Measurements from ENCODE around the gene WDR54. TPM values are rescaled to one million over a fixed set of nuclear protein-coding genes. Genes with fewer than 3 reads are reported as not detected.

WDR54 gene
- polyA plus RNA-seq, 3 donors = 36.6 to 44.8 (median 43.2) TPM

DNA sequence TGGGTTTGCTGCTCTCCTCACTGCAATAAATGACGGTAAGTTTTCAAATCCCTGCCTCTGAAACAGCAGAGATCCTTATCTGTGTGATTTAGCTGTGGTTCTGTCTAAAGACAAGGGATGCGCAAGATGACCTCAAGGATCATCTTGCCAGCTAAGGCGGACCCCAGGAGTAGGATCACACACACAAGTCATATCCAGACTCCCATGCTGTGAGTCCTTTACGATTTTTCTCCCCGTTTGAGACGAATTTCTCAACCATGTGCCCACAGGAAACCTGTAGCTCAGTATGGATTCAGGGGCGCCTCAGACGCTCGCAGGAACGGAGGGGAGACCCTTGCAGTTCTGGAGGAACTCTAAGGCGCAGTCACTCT is 30.3 kb upstream of the WDR54 start:
- peak in 1 of 11 donors; percentile 37 for DNase-seq (ENCODE audit: extremely low read depth in 1 of 11, low read depth in 9 of 11, low spot score in 4 of 11)

DNA sequence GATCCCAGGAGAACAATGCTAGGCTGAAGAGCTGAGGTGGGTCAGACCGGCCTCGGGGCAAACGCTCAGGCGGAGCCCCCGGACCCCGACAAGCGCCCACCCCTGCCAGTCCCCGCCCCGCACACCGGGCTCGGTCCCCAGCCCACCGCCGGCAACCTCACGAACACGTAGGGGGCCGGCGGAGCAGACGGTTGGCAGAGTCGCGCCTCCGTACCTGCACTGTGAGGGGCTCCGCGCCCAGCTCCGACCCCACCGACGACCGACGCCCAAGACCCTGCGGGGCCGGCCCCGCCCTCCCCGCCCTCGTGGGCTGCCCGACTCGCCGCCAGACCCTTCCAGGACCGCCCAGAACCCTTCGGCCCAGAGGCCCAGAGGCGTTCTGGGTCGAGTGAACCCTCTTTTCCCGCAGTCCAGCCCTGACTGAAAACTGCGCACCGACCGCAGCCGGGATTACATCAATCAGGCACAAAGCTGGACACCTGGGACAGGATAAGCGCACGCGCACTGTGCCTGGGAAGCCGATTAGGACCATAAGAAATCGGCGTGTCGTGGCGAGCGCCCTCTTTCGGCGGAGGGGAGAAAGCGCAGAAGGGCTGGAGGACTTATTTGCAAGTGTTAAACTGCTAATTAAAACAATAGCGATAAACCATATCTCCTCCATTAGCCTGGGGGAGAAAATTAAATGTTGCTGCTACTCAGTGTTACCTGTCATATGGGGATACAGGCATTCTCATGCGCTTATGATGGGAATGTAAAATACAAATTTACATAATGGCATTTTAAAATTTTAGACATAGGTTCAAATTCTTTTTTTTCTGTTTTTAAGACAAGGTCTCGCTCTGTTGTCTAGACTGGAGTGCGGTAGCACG is 29.7 kb upstream of the WDR54 start:
- peak; percentile 79 to 96 (median 89) for DNase-seq (ENCODE audit: extremely low read depth in 1 of 11, low read depth in 9 of 11, low spot score in 4 of 11)

DNA sequence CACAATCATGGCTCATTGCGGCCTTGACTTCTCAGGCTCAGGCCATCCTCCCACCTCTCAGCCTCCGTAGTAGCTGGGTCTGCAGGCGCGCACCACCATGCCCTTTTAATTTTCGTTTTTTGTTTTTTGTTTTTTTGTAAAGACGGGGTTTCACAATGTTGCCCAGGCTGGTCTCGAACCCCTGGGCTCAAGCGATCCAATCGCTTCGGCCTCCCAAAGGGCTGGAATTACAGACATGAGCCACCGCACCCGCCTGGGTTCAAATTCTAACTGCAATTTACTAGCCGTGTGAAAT is 29.1 kb upstream of the WDR54 start:
- DNase-seq (ENCODE audit: extremely low read depth in 1 of 11, low read depth in 9 of 11, low spot score in 4 of 11) = no peak

DNA sequence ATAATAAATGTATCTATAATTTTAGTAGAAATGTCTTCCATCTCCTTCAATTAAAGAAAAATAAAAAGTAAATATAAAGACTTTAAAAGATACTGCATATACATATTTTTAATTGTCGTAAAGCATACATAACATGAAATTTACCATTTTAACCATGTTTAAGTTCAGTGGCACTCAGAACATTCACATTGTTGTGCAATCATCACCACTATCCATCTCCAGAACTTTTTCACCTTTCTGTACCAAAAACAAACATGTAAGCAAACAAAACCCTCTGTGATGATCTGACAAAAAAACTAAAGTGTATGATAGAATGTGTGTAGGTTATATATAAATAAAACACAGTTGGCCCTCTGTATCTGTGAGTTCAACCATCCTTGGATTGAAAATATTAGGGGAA is 28.0 kb upstream of the WDR54 start:
- DNase-seq (ENCODE audit: extremely low read depth in 1 of 11, low read depth in 9 of 11, low spot score in 4 of 11) = no peak

DNA sequence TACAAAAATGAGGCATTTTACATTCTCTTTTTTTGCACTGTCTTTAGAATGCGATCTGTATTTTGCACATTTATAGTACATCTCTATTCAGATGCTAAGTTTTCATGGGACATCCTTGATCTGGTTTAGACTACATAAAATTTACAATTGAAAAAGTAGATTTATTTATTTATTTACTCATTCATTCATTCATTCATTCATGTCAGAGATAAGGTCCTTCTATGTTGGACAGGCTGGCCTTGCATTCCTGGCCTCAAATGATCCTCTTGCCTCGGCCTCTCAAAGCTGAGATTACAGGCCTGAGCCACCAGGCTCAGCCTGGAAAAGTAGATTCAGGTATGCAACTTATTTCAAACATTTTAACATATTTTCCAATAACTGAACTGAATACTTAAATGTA is 25.4 kb upstream of the WDR54 start:
- DNase-seq (ENCODE audit: extremely low read depth in 1 of 11, low read depth in 9 of 11, low spot score in 4 of 11) = no peak

DNA sequence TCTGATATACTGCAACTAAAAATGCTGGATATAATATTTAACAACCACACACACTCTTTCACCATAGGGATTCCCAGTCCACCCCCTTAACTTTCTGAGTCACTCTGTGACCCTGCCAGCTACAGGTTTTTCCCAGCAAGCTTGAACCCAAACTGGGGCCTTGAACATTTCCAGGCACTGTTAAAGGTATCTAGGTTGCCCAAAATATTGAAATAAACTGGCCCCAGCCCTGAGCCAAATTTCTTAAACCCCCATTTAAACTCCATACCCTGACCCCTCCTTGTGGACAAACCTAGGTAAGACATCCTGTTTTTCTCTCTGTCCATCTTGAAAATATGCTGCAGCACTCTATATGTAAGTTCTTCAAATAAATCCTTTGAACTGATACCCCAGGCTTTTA is 21.7 kb upstream of the WDR54 start:
- DNase-seq (ENCODE audit: extremely low read depth in 1 of 11, low read depth in 9 of 11, low spot score in 4 of 11) = no peak

DNA sequence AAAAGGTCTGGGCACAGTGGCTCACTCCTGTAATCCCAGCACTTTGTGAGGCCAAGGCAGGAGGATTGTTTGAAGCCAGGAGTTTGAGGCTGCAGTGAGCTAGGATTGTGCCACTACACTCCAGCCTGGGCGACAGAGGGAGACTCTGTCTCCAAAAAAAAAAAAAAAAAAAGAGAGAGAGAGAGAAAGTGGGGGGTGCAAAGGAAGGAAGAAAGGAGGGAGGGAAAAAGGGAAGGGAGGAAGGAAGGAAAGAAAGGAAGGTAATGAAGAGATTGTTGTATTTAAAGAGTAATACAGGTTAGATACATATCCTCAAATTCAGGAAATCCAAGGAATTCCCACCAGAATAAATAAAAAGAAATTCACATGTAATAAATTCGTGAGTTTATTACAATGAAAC is 19.6 kb upstream of the WDR54 start:
- no peak for DNase-seq (ENCODE audit: extremely low read depth in 1 of 11, low read depth in 9 of 11, low spot score in 4 of 11)

DNA sequence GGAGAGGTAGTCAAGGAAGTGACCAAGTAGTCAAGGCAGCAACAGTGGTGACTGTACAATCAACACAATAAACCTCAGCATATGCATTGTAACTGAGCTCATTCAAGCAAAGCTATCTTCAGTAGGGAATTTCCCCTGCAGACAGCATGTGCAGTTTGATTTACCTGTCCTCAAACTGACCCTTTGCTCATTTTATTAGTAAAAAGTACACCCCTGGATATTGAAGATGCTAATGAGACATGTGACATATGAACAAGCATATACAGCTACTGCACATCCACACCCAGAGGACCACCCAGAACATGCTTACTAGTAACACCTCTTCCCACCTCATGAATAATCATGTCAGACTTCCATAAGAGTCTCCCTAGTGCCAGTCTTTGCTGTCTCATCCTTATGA is 15.5 kb upstream of the WDR54 start:
- no peak for DNase-seq (ENCODE audit: extremely low read depth in 1 of 11, low read depth in 9 of 11, low spot score in 4 of 11)

DNA sequence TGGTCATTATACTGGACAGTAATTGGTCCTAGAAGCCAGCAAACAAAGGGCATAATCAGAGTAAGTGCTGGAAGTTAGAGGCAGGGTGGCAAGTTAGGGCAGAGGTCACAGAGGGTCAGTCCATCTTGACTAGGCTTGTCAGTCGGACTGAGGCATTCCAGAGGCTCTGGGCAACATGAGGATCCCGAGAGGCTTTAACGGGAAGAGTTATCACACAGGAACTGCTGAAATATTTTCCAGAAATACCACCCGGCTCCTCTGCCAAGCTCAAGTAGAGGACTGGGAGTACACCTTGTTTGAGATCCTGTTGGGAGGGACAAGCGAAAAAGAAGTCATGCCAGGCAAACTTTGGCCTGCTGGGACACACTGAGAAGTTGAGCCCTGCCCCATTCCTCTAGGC is 13.8 kb upstream of the WDR54 start:
- DNase-seq (ENCODE audit: extremely low read depth in 1 of 11, low read depth in 9 of 11, low spot score in 4 of 11) = no peak

DNA sequence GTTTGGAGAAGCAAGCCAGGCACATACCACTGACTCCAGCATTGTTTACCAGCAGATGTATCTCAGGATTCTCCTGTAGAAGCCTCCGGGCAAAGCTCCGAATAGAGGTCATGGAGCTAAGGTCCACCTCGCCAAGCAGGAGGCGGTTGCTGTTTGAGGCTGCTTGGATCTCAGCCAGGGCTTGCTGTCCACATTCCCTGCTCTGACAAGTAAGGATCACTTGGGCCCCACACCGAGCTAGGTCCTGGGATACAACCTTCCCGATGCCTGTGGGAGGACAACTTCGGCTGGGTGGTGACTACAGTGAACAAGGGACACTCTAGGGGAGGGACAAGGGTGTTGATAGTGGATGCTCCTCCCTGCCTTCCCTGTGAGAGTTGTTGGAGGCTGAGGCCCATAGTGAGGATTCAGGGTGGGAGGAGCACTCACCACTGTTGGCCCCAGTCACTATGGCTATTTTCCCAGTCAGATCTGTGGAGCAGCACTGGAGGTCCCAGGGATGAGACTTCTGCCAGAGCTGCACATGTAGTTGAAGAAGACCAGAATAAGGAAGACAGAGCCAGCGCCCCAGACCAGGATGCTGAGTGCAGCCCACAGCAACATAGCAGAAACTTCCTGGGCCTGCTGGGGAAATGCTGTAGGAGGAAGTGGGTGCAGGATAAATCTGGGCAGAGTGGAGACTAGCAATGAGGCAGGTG is 8.4 kb upstream of the WDR54 start:
- no peak for DNase-seq (ENCODE audit: extremely low read depth in 1 of 11, low read depth in 9 of 11, low spot score in 4 of 11)

DNA sequence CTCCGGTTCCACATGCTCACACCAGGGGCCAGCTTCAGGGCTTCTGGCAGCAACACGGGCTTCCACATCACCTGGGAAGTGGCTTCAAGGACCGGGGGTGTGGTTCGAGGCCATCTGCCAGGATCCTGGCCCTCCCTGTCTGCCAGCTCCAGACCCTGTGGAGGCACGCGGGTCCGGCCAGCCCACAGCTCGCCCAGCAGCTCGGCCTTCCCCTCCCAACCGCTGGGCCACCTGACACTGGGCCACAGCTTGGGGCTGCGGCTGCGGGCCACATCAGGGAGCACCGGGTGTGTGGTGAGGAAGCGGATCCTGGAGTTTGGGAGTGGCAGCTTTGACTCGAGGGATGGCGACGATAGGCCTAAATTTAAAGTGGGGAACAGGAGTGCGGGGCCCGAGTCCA is 7.1 kb upstream of the WDR54 start:
- no peak for DNase-seq (ENCODE audit: extremely low read depth in 1 of 11, low read depth in 9 of 11, low spot score in 4 of 11)

DNA sequence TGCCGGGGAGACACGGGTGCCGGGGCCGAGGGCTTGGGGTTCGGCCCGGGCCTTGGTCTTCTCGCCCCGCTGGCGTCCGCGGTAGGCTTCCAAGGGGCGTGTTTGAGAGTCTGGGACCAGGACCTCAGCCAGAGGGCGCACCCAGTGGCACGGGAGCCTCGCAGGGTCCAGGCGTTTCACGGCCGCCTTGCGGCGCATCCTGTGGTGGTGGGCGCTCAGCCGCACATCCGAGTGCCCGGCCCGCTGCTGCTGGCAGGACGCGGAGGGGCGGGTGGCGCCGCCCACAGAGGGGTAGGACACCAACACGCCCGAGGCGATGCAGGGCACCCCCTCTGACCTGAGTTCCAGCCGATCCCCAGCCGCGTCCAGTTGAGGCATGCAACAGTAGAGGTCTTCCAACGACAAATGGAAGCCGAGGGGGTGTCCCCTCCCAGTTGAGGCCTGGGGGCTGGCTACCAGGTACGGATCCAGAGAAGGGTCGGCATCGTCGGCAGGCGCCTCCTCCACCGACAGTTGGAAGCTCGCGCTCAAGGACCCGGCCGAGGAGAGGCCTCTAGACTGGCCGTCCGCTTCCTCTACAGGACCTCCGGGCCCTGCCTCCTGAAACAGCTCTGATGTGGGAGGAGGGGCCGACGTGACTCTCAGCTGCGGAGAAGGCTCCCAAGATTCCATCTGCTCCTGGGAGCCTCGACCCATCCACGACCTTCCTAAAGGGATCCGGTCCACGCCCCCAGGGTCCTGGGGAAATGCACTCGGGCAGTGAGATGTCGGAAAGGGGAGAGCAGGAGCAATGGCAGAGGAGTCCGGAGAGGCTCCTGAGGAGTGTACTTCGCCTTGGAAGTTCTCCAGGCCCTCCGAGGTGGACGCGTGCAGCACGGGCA is 6.4 kb upstream of the WDR54 start:
- peak in 4 of 11 donors; percentile 43 to 59 (median 51) for DNase-seq (ENCODE audit: extremely low read depth in 1 of 11, low read depth in 9 of 11, low spot score in 4 of 11)

DNA sequence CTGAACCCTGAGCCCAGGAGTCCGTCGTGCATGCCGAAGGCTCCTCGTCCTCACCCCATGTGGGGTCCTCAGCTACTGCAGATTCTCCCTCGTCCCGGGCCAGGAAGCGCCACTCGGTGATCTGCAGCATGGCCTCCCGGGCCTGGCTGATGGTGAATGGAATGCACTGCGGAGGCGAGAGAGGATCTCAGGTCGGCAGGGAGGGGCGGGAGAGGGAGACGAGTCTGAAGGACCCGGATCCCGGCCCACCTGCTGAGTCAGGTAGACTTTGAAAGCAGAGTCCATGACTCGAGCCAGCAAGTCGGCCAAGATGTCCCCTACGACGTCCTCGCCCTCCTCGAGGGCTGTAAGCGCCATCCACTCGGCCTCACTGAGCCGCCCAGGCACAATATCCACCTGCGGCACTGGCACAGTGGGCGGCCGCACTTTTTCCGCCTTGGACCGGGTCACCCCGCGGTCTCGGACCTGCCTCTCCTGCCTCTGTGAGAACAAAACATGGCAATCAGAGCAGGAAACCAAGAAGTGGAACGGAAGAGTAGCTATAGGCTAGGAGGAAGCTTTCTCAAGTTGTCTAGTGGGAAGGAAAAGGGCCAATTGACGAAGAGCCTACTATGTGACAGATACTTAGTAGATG is 5.7 kb upstream of the WDR54 start:
- DNase-seq (ENCODE audit: extremely low read depth in 1 of 11, low read depth in 9 of 11, low spot score in 4 of 11) = no peak

DNA sequence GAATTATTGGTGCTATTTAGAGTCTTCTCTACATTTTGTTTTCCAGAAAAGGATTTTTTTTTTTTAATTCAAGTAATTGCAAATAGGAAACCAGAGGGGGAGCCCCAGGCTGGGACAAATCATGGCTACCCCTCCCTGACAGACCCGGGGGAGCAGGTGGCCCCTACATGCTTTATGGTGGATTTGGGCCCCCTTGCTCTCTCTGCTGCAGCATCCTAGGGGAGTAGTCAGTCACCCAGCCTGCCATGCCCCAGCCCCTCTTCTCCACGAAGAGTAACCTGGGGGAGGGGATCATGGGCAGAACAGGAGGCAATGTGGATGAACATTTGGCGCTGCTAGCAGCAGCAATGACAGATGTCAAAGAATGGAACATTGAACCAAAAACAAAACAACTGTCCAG is 4.8 kb upstream of the WDR54 start:
- DNase-seq (ENCODE audit: extremely low read depth in 1 of 11, low read depth in 9 of 11, low spot score in 4 of 11) = no peak

DNA sequence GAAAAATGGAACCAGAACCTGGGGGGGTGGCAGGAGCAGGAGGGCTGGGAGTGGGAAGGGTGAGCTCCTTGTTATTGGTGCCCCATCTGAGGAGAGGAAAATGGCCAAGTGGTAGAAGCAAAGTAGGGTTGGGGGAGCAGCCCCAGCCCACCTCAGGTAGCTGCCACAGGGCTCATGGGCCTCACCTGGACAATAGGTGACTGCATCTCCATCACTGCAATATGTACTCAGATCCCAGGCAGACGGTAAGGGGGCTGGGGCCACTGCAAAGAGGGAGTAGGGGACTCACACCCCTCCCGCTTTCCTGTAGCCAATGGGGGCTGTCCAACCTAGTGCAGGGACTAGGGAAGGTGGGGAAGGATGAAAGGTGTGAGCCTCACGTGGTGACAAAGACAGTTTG is 4.3 kb upstream of the WDR54 start:
- DNase-seq (ENCODE audit: extremely low read depth in 1 of 11, low read depth in 9 of 11, low spot score in 4 of 11) = no peak

DNA sequence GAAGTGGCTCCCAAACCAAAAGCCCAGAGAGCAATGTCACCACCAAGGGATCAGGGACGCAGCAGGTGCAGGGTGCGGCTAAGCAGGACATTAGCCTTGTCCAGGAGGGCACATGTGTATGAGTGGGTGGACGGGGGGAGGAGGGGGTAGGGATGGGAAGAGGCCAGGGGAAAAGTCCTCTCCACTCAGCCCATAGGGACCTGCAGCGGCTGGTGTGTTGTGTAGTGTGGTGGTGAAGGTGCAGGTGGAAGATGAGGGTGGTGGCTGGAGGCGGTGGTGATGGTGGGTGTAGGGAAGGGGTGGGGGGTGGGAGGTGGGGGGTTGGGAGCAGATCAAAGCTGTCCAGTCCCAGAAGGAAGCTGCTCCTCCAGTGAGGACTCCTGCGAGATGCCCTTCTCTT is 3.8 kb upstream of the WDR54 start:
- DNase-seq (ENCODE audit: extremely low read depth in 1 of 11, low read depth in 9 of 11, low spot score in 4 of 11) = no peak

DNA sequence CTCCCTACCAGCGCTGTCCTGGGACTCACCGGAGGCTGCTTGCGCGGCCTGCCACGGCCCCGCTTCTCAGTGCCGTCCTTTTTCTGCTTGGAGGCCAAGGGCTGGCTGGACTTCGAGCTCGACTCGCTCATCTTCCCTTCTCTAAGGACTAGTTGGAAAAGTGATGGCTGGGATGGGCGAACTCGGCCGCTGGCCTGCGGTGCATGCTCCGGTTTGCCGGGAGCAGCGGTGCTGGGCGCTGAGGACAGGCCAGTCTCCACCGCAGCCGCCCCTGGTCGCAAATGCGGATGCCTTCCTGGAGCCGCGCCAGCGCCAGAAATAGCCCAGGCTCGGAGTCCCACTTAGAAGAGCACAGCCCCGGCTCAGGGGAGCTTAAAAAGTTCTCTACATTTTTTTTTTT is 3.2 kb upstream of the WDR54 start:
- no peak for DNase-seq (ENCODE audit: extremely low read depth in 1 of 11, low read depth in 9 of 11, low spot score in 4 of 11)

DNA sequence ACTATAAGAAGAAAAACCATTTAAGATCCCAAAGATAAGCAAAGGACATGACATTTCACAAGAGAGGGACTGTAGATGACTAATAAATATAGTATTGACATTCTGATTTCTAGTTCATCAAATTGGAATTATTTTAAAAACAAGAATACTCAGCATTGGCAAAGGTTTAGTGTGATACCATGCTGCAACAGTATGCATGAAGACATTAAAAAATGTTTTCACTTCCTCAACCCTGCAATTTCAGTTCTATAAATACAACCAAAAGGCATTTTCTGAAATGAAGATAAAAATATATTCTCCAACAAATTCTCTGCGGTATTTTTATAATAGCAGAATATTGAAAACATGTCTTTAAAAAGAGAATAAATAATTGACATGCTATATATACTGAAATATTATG is 2.2 kb upstream of the WDR54 start:
- DNase-seq (ENCODE audit: extremely low read depth in 1 of 11, low read depth in 9 of 11, low spot score in 4 of 11) = no peak

DNA sequence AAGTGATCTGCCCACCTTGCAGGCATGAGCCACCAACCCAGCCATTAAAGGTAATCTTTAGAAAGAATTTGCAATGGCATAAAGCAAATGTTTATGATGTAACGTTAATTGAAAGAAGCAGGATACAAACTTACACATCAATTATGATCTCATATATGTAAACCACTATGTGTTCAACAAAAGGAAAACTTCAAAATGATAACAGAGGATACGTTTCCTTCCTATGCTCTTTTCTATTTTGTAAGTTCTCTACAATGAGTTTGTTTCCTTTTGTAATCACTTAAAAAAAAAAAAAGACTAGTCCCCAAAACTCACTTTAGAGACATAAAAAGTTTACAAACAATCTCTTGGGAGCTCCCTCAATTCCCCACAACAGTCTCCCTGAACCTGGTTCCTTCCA is 1.5 kb upstream of the WDR54 start:
- DNase-seq (ENCODE audit: extremely low read depth in 1 of 11, low read depth in 9 of 11, low spot score in 4 of 11) = no peak

Measured in renal cortex interstitium (tissue), 11 donors.